C4-2B (cell line): ENCODE results near the gene MOCOS.

Experiments used
- H3K27ac ChIP-seq: fragments of 450-650 bp; 2 replicates; pipeline ENCODE4 v1.5.1; 2017
- ZFX ChIP-seq: fragments of 450-650 bp; IDR thresholded peaks from 2 replicates; pipeline ENCODE4 v1.6.1; 2017
- TF ChIP-seq, protein P1 (sequence below): fragments of 450-650 bp; conservative IDR thresholded peaks from 2 replicates; pipeline ENCODE4 v1.5.1; 2017; ENCODE audit warnings: mild to moderate bottlenecking

The MOCOS gene

DNA sequence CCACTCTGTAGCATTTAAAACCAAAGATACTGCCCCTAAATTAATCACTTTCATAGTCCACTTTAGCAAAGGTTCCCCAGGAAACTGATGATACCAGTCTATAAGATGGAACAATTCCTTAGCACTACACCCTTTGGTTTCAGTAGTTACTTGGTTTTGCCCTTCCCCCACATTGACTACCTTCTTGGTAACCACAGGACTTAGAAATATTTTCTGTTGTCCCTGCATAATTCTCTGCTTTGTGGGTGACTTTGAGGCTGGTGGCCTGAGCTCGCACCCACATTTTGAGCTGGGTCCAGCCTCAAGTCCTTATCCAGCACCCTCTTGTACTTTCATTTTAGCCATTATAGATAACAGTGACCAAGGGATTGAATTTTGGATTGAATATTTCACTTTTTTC, 34.5 kb upstream of the MOCOS start:
- H3K27ac ChIP-seq, result no peak overlapping the region
- no peak for TF ChIP-seq ZFX
- TF ChIP-seq, protein P1, sequence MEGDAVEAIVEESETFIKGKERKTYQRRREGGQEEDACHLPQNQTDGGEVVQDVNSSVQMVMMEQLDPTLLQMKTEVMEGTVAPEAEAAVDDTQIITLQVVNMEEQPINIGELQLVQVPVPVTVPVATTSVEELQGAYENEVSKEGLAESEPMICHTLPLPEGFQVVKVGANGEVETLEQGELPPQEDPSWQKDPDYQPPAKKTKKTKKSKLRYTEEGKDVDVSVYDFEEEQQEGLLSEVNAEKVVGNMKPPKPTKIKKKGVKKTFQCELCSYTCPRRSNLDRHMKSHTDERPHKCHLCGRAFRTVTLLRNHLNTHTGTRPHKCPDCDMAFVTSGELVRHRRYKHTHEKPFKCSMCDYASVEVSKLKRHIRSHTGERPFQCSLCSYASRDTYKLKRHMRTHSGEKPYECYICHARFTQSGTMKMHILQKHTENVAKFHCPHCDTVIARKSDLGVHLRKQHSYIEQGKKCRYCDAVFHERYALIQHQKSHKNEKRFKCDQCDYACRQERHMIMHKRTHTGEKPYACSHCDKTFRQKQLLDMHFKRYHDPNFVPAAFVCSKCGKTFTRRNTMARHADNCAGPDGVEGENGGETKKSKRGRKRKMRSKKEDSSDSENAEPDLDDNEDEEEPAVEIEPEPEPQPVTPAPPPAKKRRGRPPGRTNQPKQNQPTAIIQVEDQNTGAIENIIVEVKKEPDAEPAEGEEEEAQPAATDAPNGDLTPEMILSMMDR, result no peak

DNA sequence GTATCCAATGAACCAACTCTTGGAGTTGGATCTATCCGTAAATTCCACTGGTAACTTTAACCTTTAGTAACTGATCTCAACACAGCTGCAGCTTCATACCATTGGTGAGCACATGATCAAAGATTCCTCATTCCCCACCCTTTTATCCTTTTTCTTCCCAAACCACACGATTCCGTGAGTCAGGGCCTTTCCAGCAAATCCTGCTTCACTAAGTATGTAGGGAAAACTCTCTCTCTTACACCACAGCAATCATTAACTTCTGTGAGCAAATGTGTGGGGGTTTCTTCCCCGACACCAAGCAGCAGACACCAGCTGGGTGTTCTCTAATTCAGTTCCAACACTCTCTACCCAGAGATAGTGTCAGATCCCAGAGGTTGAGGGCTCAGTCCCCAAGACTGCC, 34.1 kb upstream of the MOCOS start:
- TF ChIP-seq, protein P1, result no peak
- TF ChIP-seq ZFX, result no peak
- H3K27ac ChIP-seq, result no peak overlapping the region

DNA sequence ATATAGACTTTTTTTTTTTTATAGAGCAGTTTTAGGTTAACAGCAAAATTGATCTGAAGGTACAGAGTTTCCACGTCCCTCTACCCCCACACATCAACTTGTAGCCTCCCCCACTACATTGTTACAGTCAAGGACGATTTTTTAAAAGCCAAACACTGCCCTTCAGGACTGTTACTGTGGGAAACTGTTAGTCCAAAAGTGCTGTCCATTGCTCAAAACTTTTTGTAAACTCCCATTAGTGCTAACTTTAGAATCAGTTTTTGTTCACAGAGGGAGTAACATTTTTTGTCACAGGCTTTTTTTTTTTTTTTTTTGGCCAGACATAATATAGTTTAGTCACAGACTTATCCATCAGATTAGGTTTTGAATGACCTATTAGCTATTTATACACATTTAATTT, 33.5 kb upstream of the MOCOS start:
- H3K27ac ChIP-seq, result no peak overlapping the region
- TF ChIP-seq ZFX, result no peak
- TF ChIP-seq, protein P1, result no peak

DNA sequence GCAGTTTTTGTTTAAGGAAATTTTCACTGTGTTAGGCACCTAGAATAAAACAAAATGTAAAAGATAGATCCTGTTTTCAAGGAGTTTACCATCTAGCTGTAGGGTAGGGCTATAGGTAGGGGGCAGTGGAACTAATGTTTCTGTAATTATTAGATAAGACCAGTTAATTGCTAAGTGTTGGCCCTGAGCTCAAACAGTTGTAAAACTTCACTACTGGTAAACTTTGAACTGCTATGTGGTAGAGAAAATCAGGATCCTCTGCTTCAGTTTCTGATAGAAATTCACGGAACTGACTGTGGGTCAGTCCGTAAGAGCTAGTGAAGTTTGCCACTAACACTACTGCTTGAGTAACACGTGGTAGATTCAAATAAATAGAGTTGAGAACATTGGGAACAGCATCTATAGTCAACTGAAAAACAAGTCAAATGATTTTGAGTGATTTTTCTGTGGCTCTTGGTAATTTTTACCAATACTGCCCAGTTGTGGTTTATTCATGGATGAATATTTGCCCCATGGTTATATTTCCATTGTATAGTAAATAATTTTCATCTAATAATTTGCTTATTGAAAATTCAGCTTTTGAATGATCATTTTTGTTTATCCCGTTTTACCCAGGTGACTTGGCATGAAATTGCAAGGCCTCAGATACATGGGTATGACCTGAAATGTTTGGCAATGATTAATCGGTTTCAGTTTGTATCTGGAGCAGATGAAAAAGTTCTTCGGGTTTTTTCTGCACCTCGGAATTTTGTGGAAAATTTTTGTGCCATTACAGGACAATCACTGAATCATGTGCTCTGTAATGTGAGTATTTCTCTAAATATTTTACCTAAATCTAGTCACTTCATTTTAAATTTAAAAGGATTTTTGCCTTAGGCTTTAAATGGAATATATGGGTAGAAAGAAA, 31.2 kb upstream of the MOCOS start:
- TF ChIP-seq, protein P1, result no peak
- no peak for TF ChIP-seq ZFX
- no peak overlapping the region for H3K27ac ChIP-seq

DNA sequence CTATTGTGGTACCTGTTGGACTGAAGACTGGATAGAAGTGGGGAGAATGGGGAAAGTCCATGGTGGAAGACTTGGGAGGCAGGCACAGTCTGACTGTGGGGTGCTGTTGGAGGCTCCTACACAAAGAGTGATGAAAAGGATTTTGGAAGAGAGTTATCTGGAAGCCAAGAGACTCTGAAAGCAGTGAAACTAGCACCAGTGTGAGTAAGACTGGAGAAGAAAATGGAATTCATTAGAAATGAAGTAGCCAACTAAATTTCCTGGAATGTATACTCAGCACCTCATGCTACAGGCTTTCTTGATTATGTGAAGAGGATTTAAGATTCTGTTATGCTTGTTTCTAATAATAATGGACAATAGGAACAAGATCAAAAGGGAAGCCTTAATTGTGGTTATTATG, 29.9 kb upstream of the MOCOS start:
- no peak overlapping the region for H3K27ac ChIP-seq
- TF ChIP-seq, protein P1, result no peak
- TF ChIP-seq ZFX, result no peak

DNA sequence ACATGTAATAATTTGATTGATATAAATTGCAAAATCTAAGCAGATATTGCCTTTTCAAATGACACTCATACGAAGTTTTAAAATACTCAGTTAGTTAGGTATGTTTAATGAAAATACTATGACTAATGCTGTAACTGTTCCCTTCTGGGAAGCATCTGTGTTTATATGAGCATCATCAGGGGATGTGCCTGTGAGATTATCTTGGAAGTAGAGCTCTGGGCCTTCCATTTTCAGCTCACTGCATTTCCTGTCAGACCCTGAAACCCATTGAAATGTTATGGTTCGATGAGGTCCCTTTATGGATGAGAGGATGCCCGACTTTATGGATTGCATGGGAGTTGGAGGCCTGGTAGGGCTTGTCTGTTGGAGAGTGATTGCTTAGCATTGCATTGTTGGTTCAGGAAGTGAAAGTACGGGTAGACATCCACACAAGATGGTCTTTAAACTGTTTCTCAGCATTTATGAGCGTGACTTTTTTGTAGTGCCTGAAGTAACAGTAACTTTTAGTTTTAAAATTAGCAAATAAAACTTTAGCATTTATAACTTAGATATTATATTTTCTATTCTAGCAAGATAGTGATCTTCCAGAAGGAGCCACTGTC, 28.9 kb upstream of the MOCOS start:
- TF ChIP-seq, protein P1, result no peak
- TF ChIP-seq ZFX, result no peak
- no peak overlapping the region for H3K27ac ChIP-seq

DNA sequence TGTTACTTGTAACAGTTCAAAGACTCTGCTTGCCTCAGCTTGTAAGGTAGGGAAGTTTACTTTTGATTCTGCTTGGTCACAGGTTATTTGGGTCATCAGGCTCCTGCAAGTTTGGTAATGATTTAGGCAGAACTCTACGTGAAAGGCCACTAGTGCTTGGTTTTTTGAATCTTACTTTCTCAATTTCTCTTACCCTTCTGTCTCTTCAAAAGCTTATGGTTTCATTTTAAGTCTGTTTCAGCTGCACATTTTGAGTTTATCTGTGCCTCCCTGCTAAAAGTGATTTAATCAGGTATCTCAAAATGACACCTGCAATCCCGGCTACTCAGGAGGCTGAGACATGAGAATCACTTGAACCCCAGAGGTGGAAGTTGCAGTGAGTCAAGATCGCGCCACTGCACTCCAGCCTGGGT, 26.3 kb upstream of the MOCOS start:
- H3K27ac ChIP-seq, result no peak overlapping the region
- TF ChIP-seq, protein P1, result no peak
- no peak for TF ChIP-seq ZFX
